Left lung (tissue), 10 donors: Measurements from ENCODE around the gene TWIST2. TPM values are rescaled to one million over a fixed set of nuclear protein-coding genes. Genes with fewer than 3 reads are reported as not detected.

ENCODE experiments used
- ATAC-seq: fragments of 200-7000 bp; cut with Tn5 transposase; one replicate; pipeline ENCODE4 v1.9.1; 2020; ENCODE audit warnings: moderate library complexity
- DNase-seq, 4 donors: peaks; one replicate each; pipeline ENCODE4 v3.0.0-alpha.2; 2013 to 2020
- H3K27ac ChIP-seq, 2 donors: fragments of 200-600 bp; sonication (generic) in 1 of 2; one replicate each; pipeline versions ENCODE4 v1.5.0 to v1.8.0; 2020 to 2021
- H3K27me3 ChIP-seq, 2 donors: fragments of 200-600 bp; sonication (generic) in 1 of 2; one replicate each; pipeline versions ENCODE4 v1.5.0 to v1.8.0; 2020 to 2021
- H3K36me3 ChIP-seq, 2 donors: fragments of 200-600 bp; sonication (generic) in 1 of 2; one replicate each; pipeline versions ENCODE4 v1.5.0 to v1.8.0; 2020 to 2021
- H3K4me1 ChIP-seq, 2 donors: fragments of 200-600 bp; one replicate each; pipeline ENCODE4 v1.8.0; 2021
- H3K4me3 ChIP-seq, 2 donors: fragments of 200-600 bp; sonication (generic) in 1 of 2; one replicate each; pipeline versions ENCODE4 v1.5.0 to v1.8.0; 2020 to 2021; ENCODE audit warnings: mild to moderate bottlenecking in 1 of 2
- H3K9me3 ChIP-seq, 2 donors: fragments of 200-600 bp; sonication (generic) in 1 of 2; one replicate each; pipeline versions ENCODE4 v1.5.0 to v1.8.0; 2020 to 2021
- CTCF ChIP-seq, 2 donors: fragments of 200-600 bp; sonication (generic) in 1 of 2; IDR thresholded peaks; one replicate each; pipeline versions ENCODE4 v1.5.0 to v1.8.0; 2021; ENCODE audit warnings: antibody characterized with exemption in 2 of 2
- intact Hi-C, 2 donors: fragments of 100-400 bp; cut with DNase I; formaldehyde crosslinking; loops; one replicate each; pipeline versions ENCODE4 v1.11.2 to v1.14.2; 2022
- polyA plus RNA-seq, 6 donors: library from polyadenylated mRNA; unstranded; fragments of 120-200 nt; gene quantifications; one replicate each; pipeline ENCODE4 v1.2.1, GENCODE V29; 2013; ENCODE audit not compliant: insufficient read length in 6 of 6
- total RNA-seq, 2 donors: library from RNA; stranded (reverse); fragmentation: NEBNext Ultra II Directional; extraction: Animal tissue kit (Norgen Biotek cat#: 25700); gene quantifications; one replicate each; pipeline ENCODE4 v1.2.1, GENCODE V29; 2021
- donor health status: DM: no; HTN: yes; CAD: no.
- donor health status: DM: no; HTN: no; CAD: no.

The TWIST2 gene
- total and polyA plus RNA-seq, 8 donors = 4.0 to 12.8 (median 5.3) TPM

- H3K9me3 ChIP-seq = no peaks in the 10 kb centered on the region
- H3K4me1 ChIP-seq = peaks cover 0 to 10% of the 10 kb centered on the region in 2 donors
- no peak for DNase-seq
- H3K36me3 ChIP-seq = no peaks in the 10 kb centered on the region
- H3K27me3 ChIP-seq = peaks cover 9 to 71% of the 10 kb centered on the region in 2 donors
- no peak overlapping the region for H3K27ac ChIP-seq
- intact Hi-C loops = no loop called here
- ATAC-seq = no peak
- no peak overlapping the region for H3K4me3 ChIP-seq
- TF ChIP-seq CTCF (IDR thresholded peaks at IDR 0.05) = no peak
These were observed 6.4 kb downstream of the TWIST2 start for GRCh38 chr2:238854246-238854645.

GRCh38 chr2:238854699-238855229, 6.9 kb downstream of the TWIST2 start:
- TF ChIP-seq CTCF (IDR thresholded peaks at IDR 0.05) = no peak
- Histone ChIP-seq H3K4me1 (peaks cover 0 to 8% of the 10 kb centered on the region in 2 donors), H3K36me3 (no peaks in the 10 kb centered on the region), H3K27ac (no peak overlapping the region), H3K4me3 (no peak overlapping the region), H3K27me3 (peaks cover 4 to 68% of the 10 kb centered on the region in 2 donors), H3K9me3 (no peaks in the 10 kb centered on the region)
- DNase-seq = no peak
- no peak for ATAC-seq
- intact Hi-C loops = no loop called here

GRCh38 chr2:238855299-238855698, 7.4 kb downstream of the TWIST2 start:
- no peaks in the 10 kb centered on the region for H3K36me3 ChIP-seq
- peaks cover 0 to 66% of the 10 kb centered on the region in 2 donors for H3K27me3 ChIP-seq
- DNase-seq = no peak
- H3K9me3 ChIP-seq = no peaks in the 10 kb centered on the region
- no peak overlapping the region for H3K4me3 ChIP-seq
- peaks cover 0 to 8% of the 10 kb centered on the region in 2 donors for H3K4me1 ChIP-seq
- ATAC-seq = no peak
- intact Hi-C loops = no loop called here
- TF ChIP-seq CTCF (IDR thresholded peaks at IDR 0.05) = no peak
- no peak overlapping the region for H3K27ac ChIP-seq

- Histone ChIP-seq H3K4me3 (no peak overlapping the region), H3K27ac (no peak overlapping the region), H3K36me3 (no peaks in the 10 kb centered on the region), H3K27me3 (peaks cover 0 to 59% of the 10 kb centered on the region in 2 donors), H3K4me1 (peaks cover 0 to 8% of the 10 kb centered on the region in 2 donors), H3K9me3 (no peaks in the 10 kb centered on the region)
- DNase-seq (no peak), ATAC-seq (no peak)
- intact Hi-C loops = no loop called here
- no peak for TF ChIP-seq CTCF (IDR thresholded peaks at IDR 0.05)
These were observed 8.2 kb downstream of the TWIST2 start for GRCh38 chr2:238855891-238856580.

- TF ChIP-seq CTCF (IDR thresholded peaks at IDR 0.05) = no peak
- H3K27me3 ChIP-seq = peaks cover 0 to 54% of the 10 kb centered on the region in 2 donors
- peaks cover 0 to 8% of the 10 kb centered on the region in 2 donors for H3K4me1 ChIP-seq
- no peak for ATAC-seq
- no peaks in the 10 kb centered on the region for H3K36me3 ChIP-seq
- no peak overlapping the region for H3K27ac ChIP-seq
- intact Hi-C loops = no loop called here
- no peak for DNase-seq
- H3K4me3 ChIP-seq = no peak overlapping the region
- H3K9me3 ChIP-seq = no peaks in the 10 kb centered on the region
These were observed 9.1 kb downstream of the TWIST2 start for GRCh38 chr2:238856713-238857567.
